22Rv1 (cell line): ENCODE data around the gene EHMT1.

Experiments used
- CTCF ChIP-seq: fragments of 450-650 bp; IDR thresholded peaks from 2 replicates; pipeline ENCODE4 v1.5.1; 2017; ENCODE audit warnings: mild to moderate bottlenecking
- ZFX ChIP-seq: fragments of 450-650 bp; IDR thresholded peaks from 2 replicates; pipeline ENCODE4 v1.6.1; 2017; ENCODE audit warnings: antibody characterized with exemption, borderline replicate concordance

GRCh38 chr9:137763271-137763955, 144.6 kb downstream of the EHMT1 start:
- TF ChIP-seq CTCF, result no peak
- TF ChIP-seq ZFX, result no peak
